Measurements from ENCODE around the gene OR2K2. TPM values are rescaled to one million over a fixed set of nuclear protein-coding genes. Genes with fewer than 3 reads are reported as not detected.

The OR2K2 gene
- not detected for total RNA-seq

- H3K4me1 Mint-ChIP-seq (ENCODE audit: low read depth) = no peaks in the 10 kb centered on the region
- no peaks in the 10 kb centered on the region for H3K9me3 Mint-ChIP-seq
- no peak for DNase-seq
- H3K36me3 Mint-ChIP-seq = no peaks in the 10 kb centered on the region
- H3K27ac Mint-ChIP-seq = no peak within 1 kb of the TSS
- CTCF ChIA-PET = interaction anchor here (0.5 kb wide), 1 partner anchor 876 kb away, joined by 3 read pairs; no protein-coding TSS in a partner anchor
- POLR2A ChIA-PET = no interaction called here
- intact Hi-C loops (cut with micrococcal nuclease) = no loop called here
- H3K27me3 Mint-ChIP-seq = peaks cover 12% of the 10 kb centered on the region
- H3K4me3 Mint-ChIP-seq = no peak within 1 kb of the TSS
Measured at GRCh38 chr9:111330124-111330523, at the start of gene OR2K2. TSS of gene OR2K2 (minus strand) at chr9:111330224. CDS start at chr9:111328433, 1,791 bp downstream.

DNA sequence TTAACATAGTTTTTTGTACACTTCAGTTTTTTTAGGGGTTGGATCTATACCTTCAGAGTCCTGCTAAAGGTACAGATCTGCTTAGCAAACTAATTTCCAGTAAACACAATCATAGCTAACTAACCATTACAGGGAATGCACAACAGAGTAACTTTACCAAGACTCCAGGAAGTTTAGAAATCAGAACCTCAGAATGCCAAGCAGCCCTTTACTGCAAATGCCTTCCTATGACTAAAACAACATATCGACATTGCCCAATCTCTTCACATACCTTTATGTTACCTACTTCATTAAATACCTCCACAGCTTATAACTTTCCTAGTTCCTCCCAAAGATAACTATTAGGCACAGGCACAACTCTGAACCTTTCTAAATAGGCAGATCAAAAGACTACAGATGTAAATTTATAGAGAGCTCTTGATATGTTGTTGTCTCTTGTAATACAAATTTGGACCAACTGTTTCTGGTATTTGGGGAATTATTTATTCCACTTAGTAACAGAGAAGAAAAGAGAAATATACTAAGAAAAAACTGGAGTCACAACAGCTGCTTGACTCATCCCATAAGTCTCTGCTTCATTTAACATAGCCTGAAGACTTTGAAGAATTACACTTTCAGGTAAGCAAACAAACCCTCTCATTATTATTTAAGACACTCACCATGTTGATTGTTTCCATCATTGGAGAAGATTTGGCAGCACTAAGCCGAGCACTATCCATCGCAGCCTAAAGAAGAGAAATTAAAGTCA lies 46.0 kb upstream of the OR2K2 start:
- ChIA-PET POLR2A (no interaction called here), CTCF (no interaction called here)
- Mint-ChIP-seq H3K4me3 (no peak overlapping the region), H3K27ac (no peak overlapping the region), H3K36me3 (peaks cover 50% of the 10 kb centered on the region), H3K4me1 (ENCODE audit: low read depth) (no peaks in the 10 kb centered on the region), H3K9me3 (no peaks in the 10 kb centered on the region), H3K27me3 (no peaks in the 10 kb centered on the region)
- no peak for DNase-seq
- intact Hi-C loops (cut with micrococcal nuclease) = no loop called here

GRCh38 chr9:111375062-111375461 lies 45.0 kb upstream of the OR2K2 start:
- intact Hi-C loops (cut with micrococcal nuclease) = no loop called here
- ChIA-PET CTCF (no interaction called here), POLR2A (no interaction called here)
- H3K4me3 Mint-ChIP-seq = no peak overlapping the region
- peaks cover 56% of the 10 kb centered on the region for H3K36me3 Mint-ChIP-seq
- no peaks in the 10 kb centered on the region for H3K27me3 Mint-ChIP-seq
- H3K9me3 Mint-ChIP-seq = no peaks in the 10 kb centered on the region
- no peak overlapping the region for H3K27ac Mint-ChIP-seq
- H3K4me1 Mint-ChIP-seq (ENCODE audit: low read depth) = no peaks in the 10 kb centered on the region
- no peak for DNase-seq

DNA sequence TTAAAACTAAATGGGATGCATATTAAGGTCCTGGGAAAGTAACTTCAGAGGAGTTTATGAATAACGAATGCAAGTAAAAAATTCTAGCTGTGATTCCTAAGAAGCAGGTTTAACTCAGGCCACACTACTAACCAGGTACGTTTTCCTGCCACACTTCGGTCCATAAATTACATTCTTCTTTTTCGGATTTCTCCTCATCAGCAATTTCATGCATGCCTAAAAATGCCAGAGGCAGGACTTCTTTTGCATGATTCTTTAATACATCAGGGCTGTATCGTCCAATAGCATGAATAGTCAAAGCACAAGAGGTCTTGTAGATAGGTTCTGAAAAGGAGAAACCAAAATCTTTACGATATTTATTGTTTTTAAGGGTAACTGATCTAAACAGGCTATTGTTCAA lies 42.3 kb upstream of the OR2K2 start:
- Mint-ChIP-seq H3K9me3 (no peaks in the 10 kb centered on the region), H3K4me3 (no peak overlapping the region)

DNA sequence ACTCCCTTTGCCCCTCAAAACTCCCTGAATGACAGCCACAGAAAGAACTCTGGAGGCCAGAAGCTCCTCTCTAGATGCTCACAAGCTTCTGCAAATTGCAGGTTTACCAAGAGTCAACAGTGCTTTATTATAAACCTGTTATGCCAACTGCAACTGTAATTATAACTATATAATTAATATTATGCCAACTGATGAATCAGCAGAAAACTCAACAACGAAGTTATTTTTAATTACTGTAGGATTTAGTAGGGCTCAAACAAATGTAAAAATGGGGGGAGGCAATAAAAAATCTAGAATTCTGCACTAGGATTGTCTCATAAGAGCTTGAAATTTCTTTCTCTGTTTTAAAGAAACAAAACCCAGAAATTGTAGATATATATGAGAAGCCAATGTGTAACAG lies 37.0 kb upstream of the OR2K2 start:
- CTCF ChIA-PET = no interaction called here
- Mint-ChIP-seq H3K36me3 (peaks cover 67% of the 10 kb centered on the region), H3K27me3 (no peaks in the 10 kb centered on the region), H3K27ac (no peak overlapping the region), H3K4me1 (ENCODE audit: low read depth) (no peaks in the 10 kb centered on the region), H3K9me3 (no peaks in the 10 kb centered on the region), H3K4me3 (no peak overlapping the region)
- POLR2A ChIA-PET = no interaction called here
- no peak for DNase-seq
- intact Hi-C loops (cut with micrococcal nuclease) = no loop called here

More for the DNA sequence above, 42.3 kb upstream of the OR2K2 start:
- Mint-ChIP-seq H3K4me1 (ENCODE audit: low read depth) (no peaks in the 10 kb centered on the region), H3K27me3 (no peaks in the 10 kb centered on the region), H3K27ac (no peak overlapping the region), H3K36me3 (peaks cover 65% of the 10 kb centered on the region)
- ChIA-PET CTCF (no interaction called here), POLR2A (no interaction called here)
- intact Hi-C loops (cut with micrococcal nuclease) = no loop called here
- DNase-seq = no peak

DNA sequence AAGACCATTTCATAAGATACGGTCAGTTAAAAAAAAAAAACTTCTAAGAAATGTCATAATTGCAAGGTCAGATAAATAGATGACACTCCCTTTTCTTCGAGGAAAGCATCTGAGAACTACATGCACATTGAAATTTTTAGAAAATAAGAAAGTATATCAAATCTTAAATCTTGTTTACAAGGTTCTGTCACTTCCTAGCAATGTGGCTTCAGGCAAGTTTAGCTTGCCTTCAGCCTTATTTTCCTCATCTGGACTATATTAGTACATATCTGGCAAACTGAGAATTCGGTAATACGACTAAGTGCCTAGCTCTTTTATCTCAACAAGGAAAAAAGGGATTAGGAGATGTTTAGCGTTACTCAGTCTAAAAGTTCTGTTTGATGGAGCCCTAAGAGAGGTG lies 32.5 kb upstream of the OR2K2 start:
- H3K36me3 Mint-ChIP-seq = peaks cover 45% of the 10 kb centered on the region
- no peaks in the 10 kb centered on the region for H3K4me1 Mint-ChIP-seq (ENCODE audit: low read depth)
- ChIA-PET CTCF (no interaction called here), POLR2A (no interaction called here)
- no peak for DNase-seq
- intact Hi-C loops (cut with micrococcal nuclease) = no loop called here
- H3K4me3 Mint-ChIP-seq = no peak overlapping the region
- H3K9me3 Mint-ChIP-seq = no peaks in the 10 kb centered on the region
- H3K27me3 Mint-ChIP-seq = no peaks in the 10 kb centered on the region
- H3K27ac Mint-ChIP-seq = no peak overlapping the region

DNA sequence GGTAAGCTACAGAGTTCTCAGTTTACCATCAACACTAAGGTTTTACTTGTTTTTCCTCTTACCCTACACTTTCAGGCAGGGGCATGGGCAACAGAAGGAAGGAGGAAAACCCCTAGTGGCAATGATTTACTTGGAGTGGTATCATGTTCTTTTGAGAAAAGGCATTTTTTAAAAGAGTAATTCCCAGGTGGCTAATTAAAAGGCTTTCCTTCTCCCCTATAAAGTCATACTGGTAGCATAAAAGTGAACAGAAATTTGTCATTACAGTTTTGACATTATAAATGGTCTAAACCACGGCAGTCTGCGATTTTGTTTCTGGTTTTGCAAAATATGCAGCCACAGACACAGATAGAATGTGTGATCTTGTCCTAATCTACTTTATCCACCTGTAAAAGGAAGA lies 30.9 kb upstream of the OR2K2 start:
- POLR2A ChIA-PET = no interaction called here
- no peak overlapping the region for H3K4me3 Mint-ChIP-seq
- intact Hi-C loops (cut with micrococcal nuclease) = no loop called here
- DNase-seq = no peak
- H3K4me1 Mint-ChIP-seq (ENCODE audit: low read depth) = peaks cover 8% of the 10 kb centered on the region
- CTCF ChIA-PET = interaction anchor here (0.5 kb wide), 1 partner anchor 731 kb away, joined by 3 read pairs; no protein-coding TSS in a partner anchor
- H3K27ac Mint-ChIP-seq = no peak overlapping the region
- no peaks in the 10 kb centered on the region for H3K27me3 Mint-ChIP-seq
- no peaks in the 10 kb centered on the region for H3K9me3 Mint-ChIP-seq
- peaks cover 40% of the 10 kb centered on the region for H3K36me3 Mint-ChIP-seq

- ChIA-PET POLR2A (interaction anchor here (0.7 kb wide), 1 partner anchor 12 kb away, joined by 4 read pairs; no protein-coding TSS in a partner anchor), CTCF (interaction anchor here (0.7 kb wide), 1 partner anchor 1058 kb away, joined by 3 read pairs; no protein-coding TSS in a partner anchor)
- H3K4me3 Mint-ChIP-seq = no peak overlapping the region
- intact Hi-C loops (cut with micrococcal nuclease) = no loop called here
- peaks cover 9% of the 10 kb centered on the region for H3K36me3 Mint-ChIP-seq
- H3K27me3 Mint-ChIP-seq = peaks cover 1% of the 10 kb centered on the region
- H3K27ac Mint-ChIP-seq = no peak overlapping the region
- H3K9me3 Mint-ChIP-seq = no peaks in the 10 kb centered on the region
- no peak for DNase-seq
- peaks cover 9% of the 10 kb centered on the region for H3K4me1 Mint-ChIP-seq (ENCODE audit: low read depth)
Measured at GRCh38 chr9:111356481-111357244, 26.6 kb upstream of the OR2K2 start.

GRCh38 chr9:111352545-111352944 lies 22.5 kb upstream of the OR2K2 start:
- Mint-ChIP-seq H3K4me1 (ENCODE audit: low read depth) (peaks cover 9% of the 10 kb centered on the region), H3K27ac (no peak overlapping the region), H3K4me3 (no peak overlapping the region), H3K36me3 (no peaks in the 10 kb centered on the region), H3K27me3 (peaks cover 6% of the 10 kb centered on the region), H3K9me3 (no peaks in the 10 kb centered on the region)
- ChIA-PET POLR2A (no interaction called here), CTCF (no interaction called here)
- no peak for DNase-seq
- intact Hi-C loops (cut with micrococcal nuclease) = no loop called here

DNA sequence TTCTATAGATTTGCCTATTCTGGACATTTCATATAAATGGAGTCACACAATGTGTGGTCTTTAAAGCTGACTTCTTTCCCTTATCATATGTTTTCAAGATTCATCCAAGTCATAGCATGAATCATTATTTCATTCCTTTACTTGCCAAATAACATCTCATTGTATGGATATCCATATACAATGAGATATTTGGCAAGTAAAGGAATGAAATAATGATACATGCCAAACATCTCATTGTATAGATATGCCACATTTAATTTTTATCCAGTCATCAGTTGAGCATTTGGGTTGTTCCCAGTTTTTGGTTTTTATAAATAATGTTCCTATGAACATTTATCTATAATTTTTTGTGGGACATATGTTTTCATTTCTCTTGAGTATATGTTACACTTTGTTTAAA lies 20.5 kb upstream of the OR2K2 start:
- intact Hi-C loops (cut with micrococcal nuclease) = no loop called here
- no peak overlapping the region for H3K27ac Mint-ChIP-seq
- no peak overlapping the region for H3K4me3 Mint-ChIP-seq
- peaks cover 9% of the 10 kb centered on the region for H3K27me3 Mint-ChIP-seq
- POLR2A ChIA-PET = no interaction called here
- H3K36me3 Mint-ChIP-seq = no peaks in the 10 kb centered on the region
- no peaks in the 10 kb centered on the region for H3K9me3 Mint-ChIP-seq
- peaks cover 2% of the 10 kb centered on the region for H3K4me1 Mint-ChIP-seq (ENCODE audit: low read depth)
- no peak for DNase-seq
- CTCF ChIA-PET = no interaction called here

GRCh38 chr9:111349766-111350165 lies 19.7 kb upstream of the OR2K2 start:
- Mint-ChIP-seq H3K4me3 (no peak overlapping the region), H3K27me3 (peaks cover 9% of the 10 kb centered on the region), H3K36me3 (no peaks in the 10 kb centered on the region), H3K4me1 (ENCODE audit: low read depth) (peaks cover 2% of the 10 kb centered on the region), H3K9me3 (no peaks in the 10 kb centered on the region), H3K27ac (no peak overlapping the region)
- ChIA-PET CTCF (no interaction called here), POLR2A (no interaction called here)
- intact Hi-C loops (cut with micrococcal nuclease) = no loop called here
- DNase-seq = no peak

GRCh38 chr9:111348821-111349271 lies 18.8 kb upstream of the OR2K2 start:
- ChIA-PET CTCF (no interaction called here), POLR2A (no interaction called here)
- Mint-ChIP-seq H3K4me3 (no peak overlapping the region), H3K36me3 (no peaks in the 10 kb centered on the region), H3K9me3 (no peaks in the 10 kb centered on the region), H3K4me1 (ENCODE audit: low read depth) (peaks cover 2% of the 10 kb centered on the region), H3K27ac (no peak overlapping the region), H3K27me3 (peaks cover 11% of the 10 kb centered on the region)
- no peak for DNase-seq
- intact Hi-C loops (cut with micrococcal nuclease) = no loop called here
